ENCODE results near the gene GPSM1. TPM values are rescaled to one million over a fixed set of nuclear protein-coding genes. Genes with fewer than 3 reads are reported as not detected.
"Not testable (repeated sequence)": the region's sequence is repeated elsewhere in the genome, so short reads cannot be mapped to it uniquely, and the experiment has no call there.

Gene GPSM1
- total RNA-seq, 2 donors from 2014 or later, result 5.9 to 16.3 TPM

- peaks cover 28% of the 10 kb centered on the region for H3K4me1 Mint-ChIP-seq
- H3K36me3 Mint-ChIP-seq (ENCODE audit: low read depth), result peaks cover 78% of the 10 kb centered on the region
- peak overlapping the region; percentile 88 for H3K27ac Mint-ChIP-seq
- H3K27me3 Mint-ChIP-seq, result no peaks in the 10 kb centered on the region
- peak; percentile 63 for ATAC-seq (replicated peaks)
- no peaks in the 10 kb centered on the region for H3K9me3 Mint-ChIP-seq
- H3K4me3 Mint-ChIP-seq, result peak overlapping the region; percentile 86
These were observed 76.8 kb downstream of the GPSM1 start for GRCh38 chr9:136403915-136404800.

- H3K27me3 Mint-ChIP-seq, result no peaks in the 10 kb centered on the region
- peaks cover 82% of the 10 kb centered on the region for H3K36me3 Mint-ChIP-seq (ENCODE audit: low read depth)
- peaks cover 26% of the 10 kb centered on the region for H3K4me1 Mint-ChIP-seq
- H3K4me3 Mint-ChIP-seq, result peak overlapping the region; percentile 86
- H3K9me3 Mint-ChIP-seq, result no peaks in the 10 kb centered on the region
- ATAC-seq (replicated peaks), result peak; percentile 1
- H3K27ac Mint-ChIP-seq, result peak overlapping the region; percentile 88
These were observed 77.4 kb downstream of the GPSM1 start for GRCh38 chr9:136404801-136405136.

- Mint-ChIP-seq H3K36me3 (ENCODE audit: low read depth) (peaks cover 87% of the 10 kb centered on the region), H3K4me3 (peak overlapping the region; percentile 86), H3K27me3 (no peaks in the 10 kb centered on the region), H3K9me3 (no peaks in the 10 kb centered on the region), H3K4me1 (peaks cover 26% of the 10 kb centered on the region), H3K27ac (peak overlapping the region; percentile 88)
- no peak for ATAC-seq (replicated peaks)
These were observed 78.1 kb downstream of the GPSM1 start for GRCh38 chr9:136405481-136405880.

- H3K4me1 Mint-ChIP-seq, result peaks cover 26% of the 10 kb centered on the region
- not testable (repeated sequence) for ATAC-seq (replicated peaks); H3K27me3 Mint-ChIP-seq; H3K9me3 Mint-ChIP-seq
- peaks cover 91% of the 10 kb centered on the region for H3K36me3 Mint-ChIP-seq (ENCODE audit: low read depth)
- peak overlapping the region; percentile 88 for H3K27ac Mint-ChIP-seq
- peak overlapping the region; percentile 86 for H3K4me3 Mint-ChIP-seq
These were observed 78.6 kb downstream of the GPSM1 start for GRCh38 chr9:136405904-136406303.

GRCh38 chr9:136407061-136407460, 79.7 kb downstream of the GPSM1 start:
- ATAC-seq (replicated peaks); H3K4me3 Mint-ChIP-seq; H3K9me3 Mint-ChIP-seq; H3K27me3 Mint-ChIP-seq; H3K27ac Mint-ChIP-seq: not testable (repeated sequence)
- H3K4me1 Mint-ChIP-seq, result peaks cover 33% of the 10 kb centered on the region
- H3K36me3 Mint-ChIP-seq (ENCODE audit: low read depth), result peaks cover 92% of the 10 kb centered on the region

- H3K4me3 Mint-ChIP-seq, result peak overlapping the region; percentile 89
- H3K27me3 Mint-ChIP-seq, result no peaks in the 10 kb centered on the region
- H3K9me3 Mint-ChIP-seq, result no peaks in the 10 kb centered on the region
- no peak for ATAC-seq (replicated peaks)
- peaks cover 94% of the 10 kb centered on the region for H3K36me3 Mint-ChIP-seq (ENCODE audit: low read depth)
- H3K27ac Mint-ChIP-seq, result peak overlapping the region; percentile 73
- peaks cover 33% of the 10 kb centered on the region for H3K4me1 Mint-ChIP-seq
These were observed 80.6 kb downstream of the GPSM1 start for GRCh38 chr9:136407911-136408310.

Other genes starting within 250 kb of the GPSM1 start
- gene NACC2, start 232.2 kb upstream of the GPSM1 start, total RNA-seq, result 1 to 10 TPM; 7.8 to 9.7 TPM
- 10 to 100 TPM; 28.2 to 37.7 TPM for gene TMEM250, start 208.7 kb upstream of the GPSM1 start, total RNA-seq
- under 1 TPM in 1 of 2 donors, not detected in 1; 0.16 TPM for gene LHX3, start 122.4 kb upstream of the GPSM1 start, total RNA-seq
- gene QSOX2, start 81.7 kb upstream of the GPSM1 start, total RNA-seq, result 10 to 100 TPM; 25.9 to 28.5 TPM
- under 1 TPM in 1 of 2 donors, not detected in 1; 0.02 TPM for gene CCDC187, start 23.4 kb upstream of the GPSM1 start, total RNA-seq
- gene DNLZ, start 36.2 kb downstream of the GPSM1 start, total RNA-seq, result 10 to 100 TPM; 10.3 to 24.0 TPM
- gene CARD9, start 46.1 kb downstream of the GPSM1 start, total RNA-seq, result 1 to 10 TPM; 6.1 to 6.4 TPM
- gene SNAPC4, start 72.6 kb downstream of the GPSM1 start, total RNA-seq, result 10 to 100 TPM; 16.3 to 21.9 TPM
- gene ENTR1, start 83.1 kb downstream of the GPSM1 start, total RNA-seq, result 10 to 100 TPM; 56.3 to 81.0 TPM
- 100 to 1,000 TPM in 1 of 2 donors, 10 to 100 TPM in 1; 89.7 to 123 TPM for gene PMPCA, start 83.1 kb downstream of the GPSM1 start, total RNA-seq
- gene INPP5E, start 112.3 kb downstream of the GPSM1 start, total RNA-seq, result 10 to 100 TPM; 14.2 to 18.2 TPM
- 10 to 100 TPM; 56.0 to 85.3 TPM for gene SEC16A, start 155.5 kb downstream of the GPSM1 start, total RNA-seq
- gene NOTCH1, start 218.5 kb downstream of the GPSM1 start, total RNA-seq, result 10 to 100 TPM; 63.8 to 65.9 TPM

Data from activated T-helper 17 cell treated with anti-CD3 and anti-CD28 coated beads, Interleukin-2, amount 50 U/mL, for 72 hours (primary cell).